Liver (tissue), 9 donors: ENCODE results near the gene SOX2. TPM values are rescaled to one million over a fixed set of nuclear protein-coding genes. Genes with fewer than 3 reads are reported as not detected.
A peak's percentile ranks its signal among the peaks of the same experiment; 100 is the strongest.

Experiments
- DNase-seq: peaks from one replicate; pipeline ENCODE4 v3.0.0-alpha.2; 2017; ENCODE audit warnings: low spot score
- H3K27ac ChIP-seq, 2 donors: one replicate each; pipeline ENCODE4 v1.7.0; 2013; ENCODE audit warnings: inconsistent platforms in 2 of 2, low read length in 2 of 2, control low read depth in 1 of 2, low read depth in 1 of 2, mild to moderate bottlenecking in 1 of 2
- H3K27me3 ChIP-seq, 4 donors: one replicate each; pipeline versions ENCODE4 v1.6.1 to v1.7.0; 2013; ENCODE audit warnings: low read length in 3 of 4, inconsistent platforms in 1 of 4, mild to moderate bottlenecking in 1 of 4, moderate library complexity in 1 of 4; ENCODE audit not compliant: control insufficient read depth in 4 of 4, insufficient read depth in 4 of 4
- H3K36me3 ChIP-seq, 4 donors: one replicate each; pipeline versions ENCODE4 v1.6.1 to v1.7.0; 2013; ENCODE audit warnings: low read length in 3 of 4, mild to moderate bottlenecking in 3 of 4, low read depth in 1 of 4, moderate library complexity in 1 of 4; ENCODE audit not compliant: control insufficient read depth in 4 of 4, insufficient read depth in 3 of 4
- H3K4me1 ChIP-seq, 4 donors: one replicate each; pipeline versions ENCODE4 v1.6.1 to v1.7.0; 2013; ENCODE audit warnings: low read length in 3 of 4, mild to moderate bottlenecking in 3 of 4, moderate library complexity in 1 of 4; ENCODE audit not compliant: control insufficient read depth in 4 of 4, insufficient read depth in 4 of 4
- H3K4me3 ChIP-seq, 3 donors: one replicate each; pipeline versions ENCODE4 v1.6.1 to v1.7.0; 2013; ENCODE audit warnings: low read length in 3 of 3, control low read depth in 1 of 3, low read depth in 1 of 3, mild to moderate bottlenecking in 1 of 3
- H3K9ac ChIP-seq, 2 donors: one replicate each; pipeline ENCODE4 v1.7.0; 2013; ENCODE audit warnings: low read length in 2 of 2, mild to moderate bottlenecking in 2 of 2, moderate library complexity in 2 of 2, control low read depth in 1 of 2, low read depth in 1 of 2
- H3K9me3 ChIP-seq, 4 donors: one replicate each; pipeline versions ENCODE4 v1.6.1 to v1.7.0; 2013; ENCODE audit warnings: low read length in 3 of 4; ENCODE audit not compliant: control insufficient read depth in 4 of 4
- ATF3 ChIP-seq: IDR thresholded peaks from 2 replicates; pipeline ENCODE4 v1.6.1; 2016; ENCODE audit warnings: antibody characterized with exemption
- EGR1 ChIP-seq, 2 donors: IDR thresholded peaks; 2 replicates each; pipeline ENCODE4 v1.6.1; 2016 to 2018; ENCODE audit warnings: antibody characterized with exemption in 2 of 2, low read depth in 2 of 2
- FOXA1 ChIP-seq: IDR thresholded peaks from 2 replicates; pipeline ENCODE4 v1.6.1; 2016; ENCODE audit warnings: antibody characterized with exemption
- FOXA2 ChIP-seq: IDR thresholded peaks from 2 replicates; pipeline ENCODE4 v1.6.1; 2016; ENCODE audit warnings: antibody characterized with exemption
- GABPA ChIP-seq, 2 donors: IDR thresholded peaks in 1 of 2; conservative IDR thresholded peaks in 1 of 2; 2 replicates each; pipeline ENCODE4 v1.6.1; 2016; ENCODE audit warnings: antibody characterized with exemption in 2 of 2, mild to moderate bottlenecking in 1 of 2, moderate library complexity in 1 of 2
- HNF4A ChIP-seq, 2 donors: conservative IDR thresholded peaks; 2 replicates each; pipeline ENCODE4 v1.6.1; 2016; ENCODE audit warnings: antibody characterized with exemption in 2 of 2, mild to moderate bottlenecking in 2 of 2
- HNF4G ChIP-seq: IDR thresholded peaks from 2 replicates; pipeline ENCODE4 v1.6.1; 2016; ENCODE audit warnings: antibody characterized with exemption
- NR2F2 ChIP-seq: IDR thresholded peaks from 2 replicates; pipeline ENCODE4 v1.6.1; 2016; ENCODE audit warnings: antibody characterized with exemption
- RAD21 ChIP-seq, 2 donors: IDR thresholded peaks; 2 replicates each; pipeline ENCODE4 v1.6.1; 2016; ENCODE audit warnings: antibody characterized with exemption in 2 of 2, mild to moderate bottlenecking in 2 of 2
- REST ChIP-seq: IDR thresholded peaks from 2 replicates; pipeline ENCODE4 v1.6.1; 2016; ENCODE audit warnings: antibody characterized with exemption, mild to moderate bottlenecking
- RXRA ChIP-seq, 2 donors: IDR thresholded peaks; 2 replicates each; pipeline ENCODE4 v1.6.1; 2017 to 2018; ENCODE audit warnings: antibody characterized with exemption in 2 of 2, mild to moderate bottlenecking in 1 of 2
- TAF1 ChIP-seq: conservative IDR thresholded peaks from 2 replicates; pipeline ENCODE4 v1.6.1; 2016; ENCODE audit warnings: antibody characterized with exemption, mild to moderate bottlenecking
- YY1 ChIP-seq: IDR thresholded peaks from 2 replicates; pipeline ENCODE4 v1.6.1; 2016; ENCODE audit warnings: antibody characterized with exemption, mild to moderate bottlenecking
- ZBTB33 ChIP-seq: IDR thresholded peaks from 2 replicates; pipeline ENCODE4 v1.6.1; 2016; ENCODE audit warnings: antibody characterized with exemption
- WGBS: extraction: QIAGEN DNeasy Blood & Tissue Kit; methylation state at CpG from one replicate; pipeline ENCODE4 v1.1.7; 2013; 5-methylcytosine and 5-hydroxymethylcytosine counted together
- polyA plus RNA-seq, 2 donors: library from polyadenylated mRNA; stranded (reverse) in 1 of 2; unstranded in 1 of 2; fragments of 200-250 nt in 1 of 2; fragments of >200 nt in 1 of 2; fragmentation: Nextera tagmentation in 1 of 2; extraction: Ambion mirVana in 1 of 2; gene quantifications; one replicate each; pipeline versions ENCODE4 v1.2.1 to v1.2.3, GENCODE V29; 2013 to 2015
- total RNA-seq, 2 donors: library from RNA; depleted of rRNA; stranded (reverse); fragments of >200 nt; gene quantifications; one replicate each; pipeline ENCODE4 v1.2.3, GENCODE V29; 2014
- donor health status: healthy.
- donor health status: healthy.
- donor health status: healthy.
- donor health status: healthy.
- donor health status: healthy.

The SOX2 gene
- total and polyA plus RNA-seq, 4 donors: 0.02 TPM; not detected in 3

- Histone ChIP-seq H3K9me3 (peaks cover 0 to 4% (median 0%) of the 10 kb centered on the region in 4 donors), H3K36me3 (no peaks in the 10 kb centered on the region), H3K27me3 (peaks cover 0 to 35% (median 19%) of the 10 kb centered on the region in 4 donors), H3K4me1 (peaks cover 15 to 31% (median 22%) of the 10 kb centered on the region in 4 donors), H3K9ac (no peak overlapping the region), H3K27ac (no peak overlapping the region), H3K4me3 (peak overlapping the region in 1 of 3 donors; percentile 55)
- 10% methylated on average over 37 of the region's 37 CpGs for WGBS
- no peak for DNase-seq
- TF ChIP-seq FOXA2 (no peak), ZBTB33 (no peak), EGR1 (IDR thresholded peaks at IDR 0.05; ENCODE audit: low read depth in 2 of 2) (no peak)
Measured at GRCh38 chr3:181710345-181711291, 1.1 kb upstream of the SOX2 start.

GRCh38 chr3:181712226-181712552 is 464 bp downstream of the SOX2 start:
- peaks cover 0 to 4% (median 0%) of the 10 kb centered on the region in 4 donors for H3K9me3 ChIP-seq
- H3K4me3 ChIP-seq: peak overlapping the region in 1 of 3 donors; percentile 55
- no peak overlapping the region for H3K27ac ChIP-seq
- WGBS: 4% methylated on average over 44 of the region's 44 CpGs
- H3K36me3 ChIP-seq: no peaks in the 10 kb centered on the region
- no peak for DNase-seq
- TF ChIP-seq TAF1 (no peak), NR2F2 (no peak), FOXA2 (no peak), RAD21 (IDR thresholded peaks at IDR 0.05) (no peak), RXRA (IDR thresholded peaks at IDR 0.05) (no peak), YY1 (no peak), ZBTB33 (no peak)
- peaks cover 0 to 34% (median 19%) of the 10 kb centered on the region in 4 donors for H3K27me3 ChIP-seq
- H3K4me1 ChIP-seq: peaks cover 15 to 31% (median 22%) of the 10 kb centered on the region in 4 donors
- no peak overlapping the region for H3K9ac ChIP-seq

GRCh38 chr3:181712553-181713279 is 991 bp downstream of the SOX2 start:
- WGBS: 8% methylated on average over 65 of the region's 65 CpGs
- Histone ChIP-seq H3K4me3 (peak overlapping the region in 1 of 3 donors; percentile 55), H3K27ac (no peak overlapping the region), H3K27me3 (peaks cover 0 to 37% (median 21%) of the 10 kb centered on the region in 4 donors), H3K9me3 (peaks cover 0 to 4% (median 0%) of the 10 kb centered on the region in 4 donors), H3K9ac (no peak overlapping the region), H3K36me3 (no peaks in the 10 kb centered on the region), H3K4me1 (peaks cover 15 to 31% (median 22%) of the 10 kb centered on the region in 4 donors)
- DNase-seq: no peak
- no peak for TF ChIP-seq ZBTB33
- TF ChIP-seq FOXA2: no peak
- TF ChIP-seq ATF3: no peak
- no peak for TF ChIP-seq RAD21 (IDR thresholded peaks at IDR 0.05)
- no peak for TF ChIP-seq HNF4G
- no peak for TF ChIP-seq EGR1 (IDR thresholded peaks at IDR 0.05; ENCODE audit: low read depth in 2 of 2)
- TF ChIP-seq HNF4A (conservative IDR thresholded peaks at IDR 0.05): no peak
- TF ChIP-seq REST: no peak
- no peak for TF ChIP-seq RXRA (IDR thresholded peaks at IDR 0.05)
- TF ChIP-seq YY1: no peak
- no peak for TF ChIP-seq GABPA (IDR thresholded peaks at IDR 0.05 in 1 of 2, conservative IDR thresholded peaks at IDR 0.05 in 1 of 2)
- TF ChIP-seq FOXA1: no peak
- no peak for TF ChIP-seq TAF1
